Fibroblast of lung (primary cell): ENCODE data around the gene TDRD9.

Experiments
- EZH2 ChIP-seq: IDR thresholded peaks from 2 replicates; pipeline ENCODE4 v1.5.1; 2012; ENCODE audit warnings: low read length, control low read depth, mild to moderate bottlenecking; ENCODE audit errors: missing control alignments
- TF ChIP-seq, protein P1 (sequence below), 2 donors: IDR thresholded peaks in 1 of 2; conservative IDR thresholded peaks in 1 of 2; 1 replicate in 1 of 2; 2 replicates in 1 of 2; pipeline ENCODE4 v1.5.1; 2011 to 2012; ENCODE audit warnings: low read length in 2 of 2, control low read depth in 1 of 2, inconsistent platforms in 1 of 2, low read depth in 1 of 2, mild to moderate bottlenecking in 1 of 2

- TF ChIP-seq, protein P1, sequence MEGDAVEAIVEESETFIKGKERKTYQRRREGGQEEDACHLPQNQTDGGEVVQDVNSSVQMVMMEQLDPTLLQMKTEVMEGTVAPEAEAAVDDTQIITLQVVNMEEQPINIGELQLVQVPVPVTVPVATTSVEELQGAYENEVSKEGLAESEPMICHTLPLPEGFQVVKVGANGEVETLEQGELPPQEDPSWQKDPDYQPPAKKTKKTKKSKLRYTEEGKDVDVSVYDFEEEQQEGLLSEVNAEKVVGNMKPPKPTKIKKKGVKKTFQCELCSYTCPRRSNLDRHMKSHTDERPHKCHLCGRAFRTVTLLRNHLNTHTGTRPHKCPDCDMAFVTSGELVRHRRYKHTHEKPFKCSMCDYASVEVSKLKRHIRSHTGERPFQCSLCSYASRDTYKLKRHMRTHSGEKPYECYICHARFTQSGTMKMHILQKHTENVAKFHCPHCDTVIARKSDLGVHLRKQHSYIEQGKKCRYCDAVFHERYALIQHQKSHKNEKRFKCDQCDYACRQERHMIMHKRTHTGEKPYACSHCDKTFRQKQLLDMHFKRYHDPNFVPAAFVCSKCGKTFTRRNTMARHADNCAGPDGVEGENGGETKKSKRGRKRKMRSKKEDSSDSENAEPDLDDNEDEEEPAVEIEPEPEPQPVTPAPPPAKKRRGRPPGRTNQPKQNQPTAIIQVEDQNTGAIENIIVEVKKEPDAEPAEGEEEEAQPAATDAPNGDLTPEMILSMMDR (conservative IDR thresholded peaks at IDR 0.05 in 1 of 2, IDR thresholded peaks at IDR 0.05 in 1 of 2; ENCODE audit: low read depth in 1 of 2, low read length in 2 of 2): no peak
- no peak for TF ChIP-seq EZH2
Measured at GRCh38 chr14:104095426-104096310, 167.4 kb downstream of the TDRD9 start.
